ENCODE measurements around the gene SLC25A26.

Gene SLC25A26

GRCh38 chr3:66381626-66382025 is 160.8 kb downstream of the SLC25A26 start:
- DNase-seq, result no peak
- in situ Hi-C loops (cut with HindIII; ENCODE audit: low pct_ligation_motif_present, low sequenced_read_pairs), result no loop called here
- Histone ChIP-seq H3K27me3 (replicated peaks) (no peaks in the 10 kb centered on the region), H3K4me3 (ENCODE audit: low read depth, low read length) (no peak overlapping the region), H3K36me3 (replicated peaks) (peaks cover 57% of the 10 kb centered on the region), H3K27ac (no peak overlapping the region)
- TF ChIP-seq CTCF (IDR thresholded peaks at IDR 0.05; ENCODE audit: low read depth, low read length, missing control alignments), result no peak

- H3K27me3 ChIP-seq (replicated peaks), result no peaks in the 10 kb centered on the region
- peaks cover 58% of the 10 kb centered on the region for H3K36me3 ChIP-seq (replicated peaks)
- no peak for DNase-seq
- TF ChIP-seq CTCF (IDR thresholded peaks at IDR 0.05; ENCODE audit: low read depth, low read length, missing control alignments), result no peak
- in situ Hi-C loops (cut with HindIII; ENCODE audit: low pct_ligation_motif_present, low sequenced_read_pairs), result no loop called here
- H3K27ac ChIP-seq, result no peak overlapping the region
- H3K4me3 ChIP-seq (ENCODE audit: low read depth, low read length), result no peak overlapping the region
Observed at GRCh38 chr3:66382142-66382541, 161.3 kb downstream of the SLC25A26 start.

GRCh38 chr3:66383023-66383422 is 162.2 kb downstream of the SLC25A26 start:
- peaks cover 59% of the 10 kb centered on the region for H3K36me3 ChIP-seq (replicated peaks)

GRCh38 chr3:66383998-66384745 is 163.4 kb downstream of the SLC25A26 start:
- peaks cover 59% of the 10 kb centered on the region for H3K36me3 ChIP-seq (replicated peaks)
- no peak for TF ChIP-seq CTCF (IDR thresholded peaks at IDR 0.05; ENCODE audit: low read depth, low read length, missing control alignments)
- H3K27me3 ChIP-seq (replicated peaks), result no peaks in the 10 kb centered on the region
- no peak overlapping the region for H3K4me3 ChIP-seq (ENCODE audit: low read depth, low read length)
- in situ Hi-C loops (cut with HindIII; ENCODE audit: low pct_ligation_motif_present, low sequenced_read_pairs), result no loop called here
- H3K27ac ChIP-seq, result no peak overlapping the region
- DNase-seq, result no peak

More at GRCh38 chr3:66383023-66383422, 162.2 kb downstream of the SLC25A26 start:
- in situ Hi-C loops (cut with HindIII; ENCODE audit: low pct_ligation_motif_present, low sequenced_read_pairs), result no loop called here
- Histone ChIP-seq H3K4me3 (ENCODE audit: low read depth, low read length) (no peak overlapping the region), H3K27me3 (replicated peaks) (no peaks in the 10 kb centered on the region), H3K27ac (no peak overlapping the region)
- no peak for DNase-seq
- TF ChIP-seq CTCF (IDR thresholded peaks at IDR 0.05; ENCODE audit: low read depth, low read length, missing control alignments), result no peak

- TF ChIP-seq CTCF (IDR thresholded peaks at IDR 0.05; ENCODE audit: low read depth, low read length, missing control alignments), result no peak
- no peaks in the 10 kb centered on the region for H3K27me3 ChIP-seq (replicated peaks)
- H3K4me3 ChIP-seq (ENCODE audit: low read depth, low read length), result no peak overlapping the region
- no peak overlapping the region for H3K27ac ChIP-seq
- H3K36me3 ChIP-seq (replicated peaks), result peaks cover 57% of the 10 kb centered on the region
- in situ Hi-C loops (cut with HindIII; ENCODE audit: low pct_ligation_motif_present, low sequenced_read_pairs), result no loop called here
- DNase-seq, result no peak
Observed at GRCh38 chr3:66385066-66385465, 164.3 kb downstream of the SLC25A26 start.
